22Rv1 (cell line): ENCODE data around the gene FHIT.

Experiments used
- ZFX ChIP-seq: fragments of 450-650 bp; IDR thresholded peaks from 2 replicates; pipeline ENCODE4 v1.6.1; 2017; ENCODE audit warnings: antibody characterized with exemption, borderline replicate concordance
- TF ChIP-seq, protein P1 (sequence below): fragments of 450-650 bp; IDR thresholded peaks from 2 replicates; pipeline ENCODE4 v1.5.1; 2017; ENCODE audit warnings: mild to moderate bottlenecking

- TF ChIP-seq, protein P1, sequence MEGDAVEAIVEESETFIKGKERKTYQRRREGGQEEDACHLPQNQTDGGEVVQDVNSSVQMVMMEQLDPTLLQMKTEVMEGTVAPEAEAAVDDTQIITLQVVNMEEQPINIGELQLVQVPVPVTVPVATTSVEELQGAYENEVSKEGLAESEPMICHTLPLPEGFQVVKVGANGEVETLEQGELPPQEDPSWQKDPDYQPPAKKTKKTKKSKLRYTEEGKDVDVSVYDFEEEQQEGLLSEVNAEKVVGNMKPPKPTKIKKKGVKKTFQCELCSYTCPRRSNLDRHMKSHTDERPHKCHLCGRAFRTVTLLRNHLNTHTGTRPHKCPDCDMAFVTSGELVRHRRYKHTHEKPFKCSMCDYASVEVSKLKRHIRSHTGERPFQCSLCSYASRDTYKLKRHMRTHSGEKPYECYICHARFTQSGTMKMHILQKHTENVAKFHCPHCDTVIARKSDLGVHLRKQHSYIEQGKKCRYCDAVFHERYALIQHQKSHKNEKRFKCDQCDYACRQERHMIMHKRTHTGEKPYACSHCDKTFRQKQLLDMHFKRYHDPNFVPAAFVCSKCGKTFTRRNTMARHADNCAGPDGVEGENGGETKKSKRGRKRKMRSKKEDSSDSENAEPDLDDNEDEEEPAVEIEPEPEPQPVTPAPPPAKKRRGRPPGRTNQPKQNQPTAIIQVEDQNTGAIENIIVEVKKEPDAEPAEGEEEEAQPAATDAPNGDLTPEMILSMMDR: no peak
- TF ChIP-seq ZFX: no peak
Observed at GRCh38 chr3:59751606-59752005, 1499.6 kb downstream of the FHIT start.
